ENCODE measurements around the gene MANEAL.

DNA sequence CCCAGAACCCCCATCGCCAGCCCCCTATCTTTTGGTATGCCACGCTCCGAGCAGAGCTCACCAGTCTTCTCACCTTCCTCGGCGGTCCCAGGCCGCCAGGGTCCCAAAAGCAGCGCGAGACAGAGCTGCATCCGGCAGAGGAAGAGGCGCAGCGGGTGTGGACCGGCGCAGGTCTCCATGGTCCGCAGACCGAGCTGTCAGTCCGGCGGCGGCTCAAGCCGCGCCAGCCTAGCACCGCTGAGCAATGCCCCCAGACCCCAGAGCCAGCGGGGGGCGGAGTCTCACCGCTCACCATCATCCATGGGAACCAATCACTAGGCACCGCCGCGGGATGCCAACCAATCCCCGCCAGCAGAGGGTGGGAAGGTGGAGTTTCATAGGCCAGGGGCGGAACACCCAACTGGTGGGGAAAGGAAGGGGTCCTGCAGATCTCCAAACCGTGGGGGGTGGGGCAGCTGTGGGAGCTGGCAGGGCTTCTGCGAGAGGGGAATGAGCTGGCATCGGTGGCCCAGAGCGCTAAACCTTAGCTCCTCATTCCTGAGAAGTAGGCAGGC is 28.7 kb upstream of the MANEAL start, which contains the start of gene EPHA10:
- TF ChIP-seq EZH2 (IDR thresholded peaks at IDR 0.05; ENCODE audit: insufficient read depth, poor library complexity, severe bottlenecking) (no peak), EZH2phosphoT487 (IDR thresholded peaks at IDR 0.05; ENCODE audit: insufficient read depth, low read depth) (no peak)

All from GM23248 (cell line).